ENCODE data around the gene EMILIN2.

EMILIN2 gene

GRCh38 chr18:2953935-2954653 lies 107.3 kb downstream of the EMILIN2 start:
- no peak overlapping the region for H3K27ac ChIP-seq
- no peak for TF ChIP-seq CTCF (IDR thresholded peaks at IDR 0.05)
- TF ChIP-seq ZFX (IDR thresholded peaks at IDR 0.05; ENCODE audit: borderline replicate concordance), result no peak

GRCh38 chr18:2954869-2955645 lies 108.3 kb downstream of the EMILIN2 start:
- H3K27ac ChIP-seq, result no peak overlapping the region
- TF ChIP-seq ZFX (IDR thresholded peaks at IDR 0.05; ENCODE audit: borderline replicate concordance), result no peak
- TF ChIP-seq CTCF (IDR thresholded peaks at IDR 0.05), result no peak

GRCh38 chr18:2956056-2956455 lies 109.2 kb downstream of the EMILIN2 start:
- H3K27ac ChIP-seq, result no peak overlapping the region
- no peak for TF ChIP-seq ZFX (IDR thresholded peaks at IDR 0.05; ENCODE audit: borderline replicate concordance)
- TF ChIP-seq CTCF (IDR thresholded peaks at IDR 0.05), result no peak

- no peak overlapping the region for H3K27ac ChIP-seq
- no peak for TF ChIP-seq CTCF (IDR thresholded peaks at IDR 0.05)
- TF ChIP-seq ZFX (IDR thresholded peaks at IDR 0.05; ENCODE audit: borderline replicate concordance), result no peak
Observed at GRCh38 chr18:2958819-2959298, 112.1 kb downstream of the EMILIN2 start.

- TF ChIP-seq ZFX (IDR thresholded peaks at IDR 0.05; ENCODE audit: borderline replicate concordance), result no peak
- no peak for TF ChIP-seq CTCF (IDR thresholded peaks at IDR 0.05)
- H3K27ac ChIP-seq, result no peak overlapping the region
Observed at GRCh38 chr18:2959341-2959740, 112.5 kb downstream of the EMILIN2 start.

- H3K27ac ChIP-seq, result no peak overlapping the region
- no peak for TF ChIP-seq ZFX (IDR thresholded peaks at IDR 0.05; ENCODE audit: borderline replicate concordance)
- TF ChIP-seq CTCF (IDR thresholded peaks at IDR 0.05), result no peak
Observed at GRCh38 chr18:2960983-2961696, 114.3 kb downstream of the EMILIN2 start.

Data from 22Rv1 (cell line).